EL (cell line): ENCODE data around the gene GTF3C5.
"Not testable (repeated sequence)": the region's sequence is repeated elsewhere in the genome, so short reads cannot be mapped to it uniquely, and the experiment has no call there.

Source experiments
- DNase-seq: peaks from one replicate; pipeline ENCODE4 v3.0.0-alpha.2; 2016

Gene GTF3C5

GRCh38 chr9:133056533-133056932 lies 25.7 kb downstream of the GTF3C5 start:
- no peak for DNase-seq

DNA sequence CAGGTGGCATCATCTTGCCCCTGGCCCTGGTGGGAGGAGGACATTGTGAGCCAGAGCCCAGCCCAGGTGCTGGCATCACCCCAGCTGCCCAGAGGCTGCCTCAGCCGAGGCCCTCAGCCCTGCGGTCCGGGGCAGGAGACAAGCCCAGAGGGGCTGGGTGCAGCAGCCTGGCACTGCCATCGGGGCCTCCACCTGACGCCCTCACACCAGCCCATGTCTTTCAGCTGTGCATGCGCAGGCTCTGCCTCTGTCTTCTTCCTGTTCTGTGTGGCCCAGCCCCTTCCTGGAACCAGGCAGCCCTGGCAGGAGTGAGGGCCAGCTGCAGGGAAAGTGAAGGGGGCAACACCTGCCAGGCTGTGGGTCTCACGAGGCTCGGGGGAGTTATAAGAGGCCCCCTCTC lies 26.2 kb downstream of the GTF3C5 start:
- DNase-seq = no peak

DNA sequence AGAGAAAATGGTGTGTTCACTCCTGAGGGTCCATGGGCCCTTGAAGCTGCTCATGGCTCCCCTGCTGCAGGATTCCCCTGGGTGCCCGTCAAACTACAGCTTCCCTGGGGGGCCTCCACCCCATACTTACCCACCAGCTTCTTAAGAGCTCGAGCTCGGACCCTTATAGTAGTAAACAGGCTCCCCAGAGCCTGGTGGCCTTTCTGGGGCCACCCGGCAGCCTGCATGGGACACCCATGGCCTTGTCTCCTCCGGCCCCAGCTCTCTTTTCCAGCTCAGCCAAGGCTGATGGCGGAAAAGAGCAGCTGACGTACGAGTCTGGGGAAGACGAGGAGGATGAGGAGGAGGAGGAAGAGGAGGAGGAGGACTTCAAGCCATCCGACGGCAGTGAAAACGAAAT lies 26.8 kb downstream of the GTF3C5 start:
- DNase-seq = no peak

DNA sequence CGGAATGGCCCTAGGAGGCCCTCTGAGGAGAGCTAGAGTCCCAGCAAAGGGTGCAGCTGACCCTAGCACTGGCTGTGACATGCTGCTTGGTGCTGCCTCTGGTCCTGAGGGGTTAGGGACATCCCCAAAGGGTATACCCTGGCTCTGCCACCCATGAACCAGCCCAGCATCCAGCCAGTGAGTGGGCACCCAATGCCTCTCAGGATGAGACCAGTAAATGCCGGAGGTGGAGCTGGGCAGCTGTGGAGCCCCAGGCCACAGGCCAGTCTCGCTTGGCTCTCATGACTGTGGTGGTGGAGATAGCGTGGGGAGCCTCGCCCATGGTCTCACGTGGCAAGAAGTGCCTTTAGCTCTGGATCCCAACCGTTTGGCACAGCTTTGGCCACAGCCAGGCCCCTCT lies 27.3 kb downstream of the GTF3C5 start:
- DNase-seq = no peak

DNA sequence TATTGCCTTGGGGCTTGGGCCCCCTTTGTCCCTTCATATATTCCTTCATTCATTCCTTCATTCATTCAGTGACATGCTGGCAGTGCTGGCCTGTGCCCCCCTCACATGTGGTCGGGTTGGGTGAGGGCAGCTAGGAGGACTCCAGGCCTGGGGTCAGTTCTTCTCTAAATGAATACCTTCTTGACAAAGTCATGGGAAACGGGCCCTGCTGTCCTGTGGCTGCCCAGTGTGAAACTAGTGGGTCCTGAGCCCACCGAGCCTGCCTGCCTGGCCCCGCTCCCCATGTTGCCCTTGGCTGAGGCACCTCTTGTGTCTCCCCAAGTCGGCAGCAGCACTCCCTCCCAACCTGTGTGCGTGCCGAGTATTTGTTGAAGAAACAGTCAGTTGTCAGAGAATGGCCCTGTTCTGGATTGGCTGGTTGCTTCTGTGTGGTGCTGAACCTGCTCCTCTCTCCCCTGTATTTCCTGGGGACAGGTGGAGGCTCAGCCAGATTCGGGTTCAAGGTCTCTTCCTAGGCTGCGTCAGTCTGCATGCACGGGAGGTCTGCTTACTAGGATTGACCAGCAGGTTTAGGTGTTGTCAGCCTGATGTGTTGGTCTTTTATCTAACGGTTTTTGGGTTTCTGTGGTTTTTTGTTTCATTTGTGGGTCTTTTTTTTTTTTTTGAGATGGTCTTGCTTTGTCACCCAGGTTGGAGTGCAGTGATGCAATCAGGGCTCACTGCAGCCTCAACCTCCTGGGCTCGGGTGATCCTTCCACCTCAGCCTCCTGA lies 27.9 kb downstream of the GTF3C5 start:
- no peak for DNase-seq

DNA sequence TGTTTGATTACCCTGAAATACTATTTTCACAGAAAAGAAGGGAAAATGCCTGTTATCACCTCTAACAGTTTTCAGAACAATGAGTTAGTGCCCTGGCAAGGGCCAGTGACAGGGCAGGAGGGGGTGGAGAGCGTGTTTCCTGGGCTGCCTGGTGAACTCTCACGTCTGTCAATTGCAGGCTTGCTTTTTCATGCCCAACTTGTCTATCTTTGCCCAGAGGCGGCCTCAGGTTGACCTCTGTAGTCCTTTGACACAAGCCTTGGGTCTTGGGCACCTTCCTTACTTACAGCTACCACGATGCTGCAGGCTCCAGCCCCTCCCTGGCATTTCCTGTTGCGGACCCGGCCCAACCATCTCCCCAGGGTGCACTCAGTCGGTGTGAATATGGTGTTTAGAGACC lies 28.8 kb downstream of the GTF3C5 start:
- DNase-seq = no peak

- no peak for DNase-seq
Observed at GRCh38 chr9:133060417-133060841, 29.6 kb downstream of the GTF3C5 start.

GRCh38 chr9:133061019-133061763 lies 30.4 kb downstream of the GTF3C5 start:
- DNase-seq = not testable (repeated sequence)

DNA sequence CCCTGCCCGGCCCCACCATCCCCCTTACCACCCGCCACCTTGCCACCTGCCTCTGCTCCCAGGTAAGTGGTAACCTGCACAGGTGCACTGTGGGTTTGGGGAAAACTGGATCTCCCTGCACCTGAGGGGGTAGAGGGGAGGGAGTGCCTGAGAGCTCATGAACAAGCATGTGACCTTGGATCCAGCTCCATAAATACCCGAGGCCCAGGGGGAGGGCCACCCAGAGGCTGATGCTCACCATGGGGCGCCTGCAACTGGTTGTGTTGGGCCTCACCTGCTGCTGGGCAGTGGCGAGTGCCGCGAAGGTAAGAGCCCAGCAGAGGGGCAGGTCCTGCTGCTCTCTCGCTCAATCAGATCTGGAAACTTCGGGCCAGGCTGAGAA lies 31.0 kb downstream of the GTF3C5 start, which contains the start of gene CEL:
TSS of gene CEL (plus strand) at position 218 of the 382 bp plus-strand sequence. CDS start at position 240, 22 bp downstream.
- not testable (repeated sequence) for DNase-seq

GRCh38 chr9:133062569-133062968 lies 31.8 kb downstream of the GTF3C5 start:
- not testable (repeated sequence) for DNase-seq

GRCh38 chr9:133063159-133063499 lies 32.3 kb downstream of the GTF3C5 start:
- no peak for DNase-seq

- no peak for DNase-seq
Observed at GRCh38 chr9:133063500-133064231, 32.9 kb downstream of the GTF3C5 start.

GRCh38 chr9:133064241-133065069 lies 33.7 kb downstream of the GTF3C5 start:
- DNase-seq = no peak

GRCh38 chr9:133065070-133065388 lies 34.2 kb downstream of the GTF3C5 start:
- no peak for DNase-seq

DNA sequence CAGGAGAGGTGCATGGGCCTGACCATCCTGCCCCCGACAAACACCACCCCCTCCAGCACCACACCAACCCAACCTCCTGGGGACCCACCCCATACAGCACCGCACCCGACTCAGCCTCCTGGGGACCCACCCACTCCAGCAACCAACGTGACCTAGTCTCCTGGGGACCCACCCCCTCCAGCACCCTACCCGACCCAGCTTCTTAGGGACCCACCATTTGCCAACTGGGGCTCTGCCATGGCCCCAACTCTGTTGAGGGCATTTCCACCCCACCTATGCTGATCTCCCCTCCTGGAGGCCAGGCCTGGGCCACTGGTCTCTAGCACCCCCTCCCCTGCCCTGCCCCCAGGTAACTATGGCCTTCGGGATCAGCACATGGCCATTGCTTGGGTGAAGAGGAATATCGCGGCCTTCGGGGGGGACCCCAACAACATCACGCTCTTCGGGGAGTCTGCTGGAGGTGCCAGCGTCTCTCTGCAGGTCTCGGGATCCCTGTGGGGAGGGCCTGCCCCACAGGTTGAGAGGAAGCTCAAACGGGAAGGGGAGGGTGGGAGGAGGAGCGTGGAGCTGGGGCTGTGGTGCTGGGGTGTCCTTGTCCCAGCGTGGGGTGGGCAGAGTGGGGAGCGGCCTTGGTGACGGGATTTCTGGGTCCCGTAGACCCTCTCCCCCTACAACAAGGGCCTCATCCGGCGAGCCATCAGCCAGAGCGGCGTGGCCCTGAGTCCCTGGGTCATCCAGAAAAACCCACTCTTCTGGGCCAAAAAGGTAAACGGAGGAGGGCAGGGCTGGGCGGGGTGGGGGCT lies 35.6 kb downstream of the GTF3C5 start:
- no peak for DNase-seq

- DNase-seq = no peak
Observed at GRCh38 chr9:133067006-133067405, 36.2 kb downstream of the GTF3C5 start.

GRCh38 chr9:133067813-133068212 lies 37.0 kb downstream of the GTF3C5 start:
- DNase-seq = no peak

DNA sequence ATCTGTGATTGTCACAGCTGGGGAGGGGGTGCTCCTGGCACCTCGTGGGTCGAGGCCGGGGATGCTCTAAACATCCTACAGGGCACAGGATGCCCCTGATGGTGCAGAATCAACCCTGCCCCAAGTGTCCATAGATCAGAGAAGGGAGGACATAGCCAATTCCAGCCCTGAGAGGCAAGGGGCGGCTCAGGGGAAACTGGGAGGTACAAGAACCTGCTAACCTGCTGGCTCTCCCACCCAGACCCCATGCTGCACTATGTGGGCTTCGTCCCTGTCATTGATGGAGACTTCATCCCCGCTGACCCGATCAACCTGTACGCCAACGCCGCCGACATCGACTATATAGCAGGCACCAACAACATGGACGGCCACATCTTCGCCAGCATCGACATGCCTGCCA lies 37.6 kb downstream of the GTF3C5 start:
- DNase-seq = not testable (repeated sequence)

GRCh38 chr9:133070500-133070961 lies 39.7 kb downstream of the GTF3C5 start:
- DNase-seq = not testable (repeated sequence)

GRCh38 chr9:133070985-133071384 lies 40.2 kb downstream of the GTF3C5 start:
- DNase-seq = not testable (repeated sequence)

GRCh38 chr9:133071484-133072150 lies 40.8 kb downstream of the GTF3C5 start:
- no peak for DNase-seq
